ENCODE results near the gene SLC25A19. TPM values are rescaled to one million over a fixed set of nuclear protein-coding genes. Genes with fewer than 3 reads are reported as not detected.

Gene SLC25A19
- total RNA-seq, 1 experiment from 2014 or later: 19.4 TPM

DNA sequence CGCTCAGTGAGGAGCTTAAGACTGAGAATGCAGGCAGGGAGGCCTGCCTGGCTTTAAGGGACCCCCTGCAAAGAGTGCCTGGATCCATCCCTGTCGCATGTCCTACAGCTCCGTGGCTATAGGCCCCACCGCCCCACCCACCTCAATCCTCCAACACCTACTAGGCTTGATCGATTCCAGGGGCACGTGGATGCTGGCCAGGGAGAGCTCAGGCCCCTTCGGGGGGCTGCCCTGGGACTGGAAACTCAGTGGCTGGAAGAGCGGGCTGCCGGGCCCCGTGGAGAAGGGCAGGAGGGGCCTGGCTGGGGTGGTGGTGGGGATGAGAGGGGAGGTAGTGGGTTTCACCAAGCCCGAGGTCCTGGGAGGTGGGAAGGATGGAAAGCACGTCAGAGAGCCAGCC, 50.0 kb downstream of the SLC25A19 start:
- intact Hi-C loops (cut with micrococcal nuclease; ENCODE audit: unreplicated experiment): no loop called here

DNA sequence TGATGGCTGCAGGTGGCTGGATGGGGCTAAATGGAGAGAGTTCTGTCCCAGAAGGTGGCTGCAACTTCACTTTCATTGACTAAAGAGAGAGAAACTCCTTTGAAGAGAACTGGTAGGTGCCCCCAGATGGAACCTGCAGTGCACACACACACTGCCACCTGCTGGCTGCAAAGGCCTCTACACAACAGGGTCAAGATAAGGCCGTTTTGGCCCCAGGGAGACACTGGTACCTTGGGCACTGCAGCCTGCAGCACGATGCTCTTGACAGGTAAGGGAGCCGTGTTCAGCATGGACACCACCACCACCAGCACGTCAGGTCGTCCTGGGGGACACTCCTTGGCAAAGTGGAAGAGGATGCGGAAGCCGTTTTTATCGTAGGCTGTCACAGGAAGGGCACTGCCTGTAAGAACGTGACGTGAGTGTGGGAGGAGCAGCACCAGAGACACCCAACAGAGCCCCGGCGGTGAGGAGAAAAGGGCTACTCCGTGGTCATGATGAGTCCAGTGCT, 50.5 kb downstream of the SLC25A19 start:
- Histone ChIP-seq H3K79me2 (ENCODE audit: low read depth) (no peaks in the 10 kb centered on the region), H3K27ac (no peak overlapping the region), H2AFZ (no peak overlapping the region), H3K36me3 (ENCODE audit: low read depth) (0 out of 2 replicates have a peak, but pooled peaks cover 17% of the 10 kb centered on the region), H3K27me3 (ENCODE audit: insufficient read depth, low read depth) (no peaks in the 10 kb centered on the region), H3F3A (ENCODE audit: insufficient read depth, low read depth) (peaks cover 41% of the 10 kb centered on the region; the same call in 1 of the 2 replicates), H3K4me1 (replicated peaks; ENCODE audit: insufficient read depth) (no peaks in the 10 kb centered on the region), H3K4me2 (no peak overlapping the region), H4K20me1 (ENCODE audit: insufficient read depth) (0 out of 2 replicates have a peak, but pooled peaks cover 3% of the 10 kb centered on the region), H3K9me2 (ENCODE audit: insufficient read depth) (no peaks in the 10 kb centered on the region), H3K4me3 (no peak overlapping the region), H3K9me3 (ENCODE audit: insufficient read depth, low read depth) (no peaks in the 10 kb centered on the region)
- TF ChIP-seq, protein P1, sequence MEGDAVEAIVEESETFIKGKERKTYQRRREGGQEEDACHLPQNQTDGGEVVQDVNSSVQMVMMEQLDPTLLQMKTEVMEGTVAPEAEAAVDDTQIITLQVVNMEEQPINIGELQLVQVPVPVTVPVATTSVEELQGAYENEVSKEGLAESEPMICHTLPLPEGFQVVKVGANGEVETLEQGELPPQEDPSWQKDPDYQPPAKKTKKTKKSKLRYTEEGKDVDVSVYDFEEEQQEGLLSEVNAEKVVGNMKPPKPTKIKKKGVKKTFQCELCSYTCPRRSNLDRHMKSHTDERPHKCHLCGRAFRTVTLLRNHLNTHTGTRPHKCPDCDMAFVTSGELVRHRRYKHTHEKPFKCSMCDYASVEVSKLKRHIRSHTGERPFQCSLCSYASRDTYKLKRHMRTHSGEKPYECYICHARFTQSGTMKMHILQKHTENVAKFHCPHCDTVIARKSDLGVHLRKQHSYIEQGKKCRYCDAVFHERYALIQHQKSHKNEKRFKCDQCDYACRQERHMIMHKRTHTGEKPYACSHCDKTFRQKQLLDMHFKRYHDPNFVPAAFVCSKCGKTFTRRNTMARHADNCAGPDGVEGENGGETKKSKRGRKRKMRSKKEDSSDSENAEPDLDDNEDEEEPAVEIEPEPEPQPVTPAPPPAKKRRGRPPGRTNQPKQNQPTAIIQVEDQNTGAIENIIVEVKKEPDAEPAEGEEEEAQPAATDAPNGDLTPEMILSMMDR (conservative IDR thresholded peaks at IDR 0.05): peak; percentile 87
- TF ChIP-seq EZH2 (IDR thresholded peaks at IDR 0.05; ENCODE audit: low read depth): no peak
- intact Hi-C loops (cut with micrococcal nuclease; ENCODE audit: unreplicated experiment): no loop called here
- ChIA-PET CTCF (no interaction called here), POLR2A (ENCODE audit: unreplicated experiment) (no interaction called here)
- no TSS peak for BruUV-seq (replicated peaks)
- peak; percentile 48 to 59 for DNase-seq

More for the DNA sequence above, 50.0 kb downstream of the SLC25A19 start:
- H3F3A ChIP-seq (ENCODE audit: insufficient read depth, low read depth): peaks cover 38% of the 10 kb centered on the region; the same call in 1 of the 2 replicates
- POLR2A ChIA-PET (ENCODE audit: unreplicated experiment): no interaction called here
- H3K4me1 ChIP-seq (replicated peaks; ENCODE audit: insufficient read depth): no peaks in the 10 kb centered on the region
- H3K27me3 ChIP-seq (ENCODE audit: insufficient read depth, low read depth): no peaks in the 10 kb centered on the region
- no peaks in the 10 kb centered on the region for H3K9me2 ChIP-seq (ENCODE audit: insufficient read depth)
- H3K9me3 ChIP-seq (ENCODE audit: insufficient read depth, low read depth): no peaks in the 10 kb centered on the region
- DNase-seq: no peak
- H2AFZ ChIP-seq: no peak overlapping the region
- no peak overlapping the region for H3K4me3 ChIP-seq
- BruUV-seq (replicated peaks): no TSS peak
- H3K36me3 ChIP-seq (ENCODE audit: low read depth): 0 out of 2 replicates have a peak, but pooled peaks cover 16% of the 10 kb centered on the region
- 0 out of 2 replicates have a peak, but pooled peaks cover 3% of the 10 kb centered on the region for H4K20me1 ChIP-seq (ENCODE audit: insufficient read depth)
- no peaks in the 10 kb centered on the region for H3K79me2 ChIP-seq (ENCODE audit: low read depth)
- H3K27ac ChIP-seq: no peak overlapping the region
- H3K4me2 ChIP-seq: no peak overlapping the region
- TF ChIP-seq EZH2 (IDR thresholded peaks at IDR 0.05; ENCODE audit: low read depth): no peak
- TF ChIP-seq, protein P1 (conservative IDR thresholded peaks at IDR 0.05): no peak
- CTCF ChIA-PET: interaction anchor here (0.7 kb wide), 1 partner anchor 277 kb away, joined by 9 read pairs; no protein-coding TSS in a partner anchor

DNA sequence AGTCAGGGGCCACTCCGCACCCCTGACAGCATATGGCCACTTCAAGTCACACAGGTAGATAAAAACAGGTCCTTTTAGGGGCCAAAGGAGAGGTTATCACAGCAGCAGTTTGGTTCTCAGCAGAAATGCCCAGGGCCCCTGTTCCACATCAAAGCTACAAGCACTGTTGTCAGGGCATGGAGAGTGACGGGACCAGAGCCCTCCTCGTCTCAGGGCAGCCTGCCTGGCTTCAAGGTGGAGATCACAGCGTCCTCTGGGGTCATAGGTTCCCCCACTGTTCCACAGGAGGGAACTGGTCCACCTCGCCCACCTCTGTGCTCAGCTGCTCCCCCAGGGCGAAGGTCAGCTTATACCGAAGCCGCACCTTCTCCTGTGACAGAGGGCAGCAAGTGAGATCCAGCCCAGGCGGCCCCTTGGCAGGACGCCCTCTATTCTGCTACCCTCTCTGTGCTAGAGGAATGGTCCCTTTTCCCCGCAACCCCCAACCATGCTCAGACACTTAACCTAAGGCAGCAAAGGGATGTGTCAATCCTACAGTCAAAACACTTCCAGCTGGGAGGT, 51.1 kb downstream of the SLC25A19 start:
- H3K36me3 ChIP-seq (ENCODE audit: low read depth): 0 out of 2 replicates have a peak, but pooled peaks cover 18% of the 10 kb centered on the region

More for the DNA sequence above, 51.1 kb downstream of the SLC25A19 start:
- DNase-seq: no peak
- H3F3A ChIP-seq (ENCODE audit: insufficient read depth, low read depth): peaks cover 41% of the 10 kb centered on the region; the same call in 1 of the 2 replicates
- no peaks in the 10 kb centered on the region for H3K79me2 ChIP-seq (ENCODE audit: low read depth)
- TF ChIP-seq EZH2 (IDR thresholded peaks at IDR 0.05; ENCODE audit: low read depth): no peak
- TF ChIP-seq, protein P1 (conservative IDR thresholded peaks at IDR 0.05): no peak
- POLR2A ChIA-PET (ENCODE audit: unreplicated experiment): no interaction called here
- no peaks in the 10 kb centered on the region for H3K27me3 ChIP-seq (ENCODE audit: insufficient read depth, low read depth)
- H3K4me1 ChIP-seq (replicated peaks; ENCODE audit: insufficient read depth): no peaks in the 10 kb centered on the region
- CTCF ChIA-PET: no interaction called here
- intact Hi-C loops (cut with micrococcal nuclease; ENCODE audit: unreplicated experiment): no loop called here
- no peak overlapping the region for H3K4me3 ChIP-seq
- H3K27ac ChIP-seq: no peak overlapping the region
- no peak overlapping the region for H2AFZ ChIP-seq
- 0 out of 2 replicates have a peak, but pooled peaks cover 3% of the 10 kb centered on the region for H4K20me1 ChIP-seq (ENCODE audit: insufficient read depth)
- no peak overlapping the region for H3K4me2 ChIP-seq
- BruUV-seq (replicated peaks): no TSS peak
- no peaks in the 10 kb centered on the region for H3K9me2 ChIP-seq (ENCODE audit: insufficient read depth)
- no peaks in the 10 kb centered on the region for H3K9me3 ChIP-seq (ENCODE audit: insufficient read depth, low read depth)

All from PC-9 (cell line).